Common myeloid progenitor, CD34-positive (primary cell): ENCODE results near the gene WNT8B. TPM values are rescaled to one million over a fixed set of nuclear protein-coding genes. Genes with fewer than 3 reads are reported as not detected.
A peak's percentile ranks its signal among the peaks of the same experiment; 100 is the strongest.

Experiments used
- CTCF ChIA-PET: fragments of 350-600 bp; sonication (Branson Sonifier 250); formaldehyde crosslinking; loops from one replicate; lab custom pipeline; 2021; ENCODE audit warnings: antibody characterized with exemption; lab: Charles Lee
- POLR2A ChIA-PET: fragments of 350-600 bp; sonication (Branson Sonifier 250); formaldehyde crosslinking; loops from one replicate; lab custom pipeline; 2021; ENCODE audit warnings: antibody characterized with exemption; lab: Charles Lee
- DNase-seq, 3 donors: peaks; one replicate each; pipeline versions ENCODE4 v3.0.0 to v3.0.0-alpha.2; 2013
- H3K27ac ChIP-seq, 2 experiments: 1 replicate in 1 of 2; 2 replicates in 1 of 2; pipeline ENCODE4 v1.7.0; 2013; ENCODE audit warnings: inconsistent platforms in 2 of 2, low read length in 2 of 2, mild to moderate bottlenecking in 2 of 2, low read depth in 1 of 2, moderate library complexity in 1 of 2; ENCODE audit not compliant: severe bottlenecking in 2 of 2, insufficient read depth in 1 of 2, poor library complexity in 1 of 2
- H3K27me3 ChIP-seq, 5 experiments: replicated peaks in 2 of 5; 1 replicate in 3 of 5; 2 replicates in 2 of 5; pipeline versions ENCODE4 v1.6.1 to v1.7.0; 2013; ENCODE audit warnings: low read length in 4 of 5, mild to moderate bottlenecking in 2 of 5, moderate library complexity in 2 of 5, inconsistent platforms in 1 of 5; ENCODE audit not compliant: insufficient read depth in 5 of 5, control insufficient read depth in 4 of 5
- H3K36me3 ChIP-seq, 4 experiments: 1 replicate in 2 of 4; 2 replicates in 2 of 4; pipeline versions ENCODE4 v1.6.1 to v1.7.0; 2013; ENCODE audit warnings: low read length in 3 of 4, control low read depth in 1 of 4, mild to moderate bottlenecking in 1 of 4; ENCODE audit not compliant: control insufficient read depth in 4 of 4, insufficient read depth in 4 of 4
- H3K4me1 ChIP-seq, 4 experiments: 1 replicate in 3 of 4; 2 replicates in 1 of 4; pipeline versions ENCODE4 v1.6.1 to v1.7.1; 2013; ENCODE audit warnings: low read length in 3 of 4, mild to moderate bottlenecking in 3 of 4, control low read depth in 1 of 4, inconsistent platforms in 1 of 4, moderate library complexity in 1 of 4; ENCODE audit not compliant: control insufficient read depth in 4 of 4, insufficient read depth in 4 of 4; ENCODE audit errors: control extremely low read depth in 1 of 4
- H3K4me3 ChIP-seq, 7 experiments: 1 replicate in 4 of 7; 2 replicates in 3 of 7; pipeline versions ENCODE4 v1.5.1 to v1.7.0; 2013; ENCODE audit warnings: mild to moderate bottlenecking in 7 of 7, low read length in 6 of 7, moderate library complexity in 6 of 7, inconsistent platforms in 2 of 7, low read depth in 2 of 7, control low read depth in 1 of 7; ENCODE audit not compliant: insufficient read depth in 4 of 7, control insufficient read depth in 1 of 7; ENCODE audit errors: extremely low read depth in 1 of 7
- H3K9me3 ChIP-seq, 5 experiments: 1 replicate in 4 of 5; 2 replicates in 1 of 5; pipeline versions ENCODE4 v1.6.1 to v1.7.1; 2013; ENCODE audit warnings: low read length in 4 of 5, mild to moderate bottlenecking in 2 of 5, inconsistent platforms in 1 of 5, low read depth in 1 of 5, moderate library complexity in 1 of 5; ENCODE audit not compliant: control insufficient read depth in 4 of 5, insufficient read depth in 2 of 5; ENCODE audit errors: control extremely low read depth in 1 of 5
- WGBS: methylation state at CpG from one replicate; pipeline ENCODE4 v1.1.5; 2013; ENCODE audit not compliant: insufficient coverage; 5-methylcytosine and 5-hydroxymethylcytosine counted together
- polyA plus RNA-seq: library from polyadenylated mRNA; unstranded; fragments of 120-200 nt; gene quantifications from one replicate; pipeline ENCODE4 v1.2.1, GENCODE V29; 2013

The WNT8B gene, protein sequence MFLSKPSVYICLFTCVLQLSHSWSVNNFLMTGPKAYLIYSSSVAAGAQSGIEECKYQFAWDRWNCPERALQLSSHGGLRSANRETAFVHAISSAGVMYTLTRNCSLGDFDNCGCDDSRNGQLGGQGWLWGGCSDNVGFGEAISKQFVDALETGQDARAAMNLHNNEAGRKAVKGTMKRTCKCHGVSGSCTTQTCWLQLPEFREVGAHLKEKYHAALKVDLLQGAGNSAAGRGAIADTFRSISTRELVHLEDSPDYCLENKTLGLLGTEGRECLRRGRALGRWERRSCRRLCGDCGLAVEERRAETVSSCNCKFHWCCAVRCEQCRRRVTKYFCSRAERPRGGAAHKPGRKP
- polyA plus RNA-seq, result 0.03 TPM

DNA sequence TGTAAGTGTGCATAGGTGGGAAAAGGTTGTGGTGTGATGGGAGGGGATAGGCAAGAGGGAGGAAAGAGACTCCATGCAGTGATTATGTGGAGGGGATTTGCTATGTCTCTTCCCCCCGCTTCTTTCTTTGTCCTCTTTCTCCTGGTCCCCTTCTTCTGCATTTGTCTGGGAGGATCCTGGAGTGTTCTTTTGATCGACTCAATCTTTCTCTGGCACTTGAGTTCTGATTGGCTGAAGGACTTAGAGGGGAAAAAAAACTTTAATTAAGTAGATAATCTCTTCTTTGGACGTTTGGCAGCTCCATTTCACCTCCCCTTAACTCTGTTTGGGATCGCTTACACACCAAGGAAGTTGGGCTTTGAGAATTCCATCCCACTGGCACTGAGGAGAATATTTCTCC is at the start of gene WNT8B:
WNT8B (plus strand) TSS at position 301 of the 400 bp plus-strand sequence. CDS start 160 bp downstream, outside the sequence.
- Histone ChIP-seq H3K27ac (no peak within 1 kb of the TSS), H3K27me3 (peaks cover 0 to 19% (median 10%) of the 10 kb centered on the region in 5 experiments), H3K4me3 (no peak within 1 kb of the TSS), H3K36me3 (no peaks in the 10 kb centered on the region), H3K4me1 (no peaks in the 10 kb centered on the region), H3K9me3 (no peaks in the 10 kb centered on the region)
- POLR2A ChIA-PET, result no interaction called here
- 100% methylated on average over 1 of the region's 4 CpGs for WGBS
- DNase-seq, result no peak
- CTCF ChIA-PET, result interaction anchor here (1.5 kb wide), 1 partner anchor 20 kb away, joined by 6 read pairs; no protein-coding TSS in a partner anchor

DNA sequence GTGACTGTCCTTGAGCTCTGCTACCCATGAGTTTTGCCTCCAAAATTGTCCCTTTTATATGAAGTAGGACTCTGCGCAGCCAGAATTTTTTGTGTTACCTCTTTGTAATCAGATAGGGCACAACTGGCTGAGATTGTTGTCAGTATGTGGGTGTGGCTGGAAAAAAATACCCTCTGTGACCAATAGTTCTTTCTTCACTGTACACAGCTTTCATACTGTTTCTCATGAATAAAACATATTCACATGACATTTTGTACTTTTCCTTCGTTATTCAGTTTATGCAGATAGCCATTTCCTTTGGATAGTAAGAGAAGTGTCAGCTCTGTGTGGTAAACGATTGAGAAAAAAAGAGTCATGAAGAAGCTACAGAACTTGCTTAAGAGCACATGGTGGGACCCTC is 49.6 kb upstream of the WNT8B start:
- POLR2A ChIA-PET, result no interaction called here
- no peak overlapping the region for H3K4me3 ChIP-seq
- no peak overlapping the region for H3K27ac ChIP-seq
- no peaks in the 10 kb centered on the region for H3K4me1 ChIP-seq
- no peaks in the 10 kb centered on the region for H3K36me3 ChIP-seq
- no peaks in the 10 kb centered on the region for H3K27me3 ChIP-seq
- no peaks in the 10 kb centered on the region for H3K9me3 ChIP-seq
- CTCF ChIA-PET, result interaction anchor here (1.1 to 2.0 kb wide), 3 partner anchors 9 to 76 kb away, joined by 4 to 6 read pairs (median 6); no protein-coding TSS in a partner anchor
- WGBS, result 81% methylated on average over 3 of the region's 3 CpGs
- DNase-seq, result no peak

DNA sequence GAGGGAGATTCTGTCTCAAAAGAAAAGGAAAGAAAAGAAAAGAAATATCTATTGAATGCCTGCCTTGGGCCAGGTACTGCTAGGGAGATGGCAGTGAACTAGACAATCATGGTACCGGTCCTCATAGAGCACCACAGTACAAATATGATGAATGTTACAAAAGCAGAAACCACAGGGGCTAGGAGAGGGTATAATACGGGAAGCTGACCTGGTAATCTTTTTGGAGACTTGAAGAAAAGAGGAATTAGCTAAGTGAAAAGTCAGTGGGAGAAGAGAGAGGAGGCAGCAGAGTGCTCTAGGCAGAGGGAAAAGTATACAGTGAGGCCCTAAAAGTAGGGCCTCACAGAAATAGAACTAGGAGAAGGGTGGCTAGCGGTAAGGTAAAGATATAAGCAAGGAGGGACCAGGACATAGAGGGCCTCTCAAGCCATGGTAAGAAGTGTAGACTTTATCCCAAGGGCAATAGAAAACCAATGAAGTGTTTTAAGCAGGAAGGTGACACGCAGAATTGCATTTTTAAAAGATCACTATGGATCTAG is 42.8 kb upstream of the WNT8B start:
- Histone ChIP-seq H3K27ac (no peak overlapping the region), H3K36me3 (no peaks in the 10 kb centered on the region), H3K4me3 (no peak overlapping the region), H3K27me3 (no peaks in the 10 kb centered on the region), H3K4me1 (peaks cover 0 to 5% (median 0%) of the 10 kb centered on the region in 4 experiments), H3K9me3 (no peaks in the 10 kb centered on the region)
- WGBS, result 70% methylated on average over 3 of the region's 4 CpGs
- peak in 2 of 3 donors; percentile 11 to 12 for DNase-seq
- ChIA-PET CTCF (interaction anchor here (1.2 to 1.8 kb wide), 3 partner anchors 10 to 79 kb away, joined by 3 to 4 read pairs (median 4); no protein-coding TSS in a partner anchor), POLR2A (interaction anchor here (0.6 kb wide), 1 partner anchor 17 kb away, joined by 3 read pairs; no protein-coding TSS in a partner anchor)

DNA sequence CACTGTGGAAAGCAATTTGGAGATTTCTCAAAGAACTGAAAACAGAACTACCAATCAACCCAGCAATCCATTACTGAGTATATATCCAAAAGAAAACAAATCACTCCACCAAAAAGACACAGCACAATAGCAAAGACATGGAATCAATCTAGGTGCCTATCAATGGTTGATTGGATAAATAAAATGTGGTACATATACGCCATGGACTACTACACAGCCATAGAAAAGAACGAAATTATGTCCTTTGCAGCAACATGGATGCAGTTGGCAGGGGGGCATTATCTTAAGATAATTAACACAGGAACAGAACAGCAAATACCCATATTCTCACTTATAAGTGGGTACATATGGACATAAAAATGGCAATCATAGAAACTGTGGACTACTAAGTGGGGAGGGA is 35.4 kb upstream of the WNT8B start:
- ChIA-PET POLR2A (no interaction called here), CTCF (no interaction called here)
- Histone ChIP-seq H3K4me1 (no peaks in the 10 kb centered on the region), H3K27me3 (no peaks in the 10 kb centered on the region), H3K4me3 (no peak overlapping the region), H3K9me3 (no peaks in the 10 kb centered on the region), H3K27ac (no peak overlapping the region), H3K36me3 (no peaks in the 10 kb centered on the region)
- no peak for DNase-seq
- no CpG with 5 or more reads among the region's 2 CpGs for WGBS

DNA sequence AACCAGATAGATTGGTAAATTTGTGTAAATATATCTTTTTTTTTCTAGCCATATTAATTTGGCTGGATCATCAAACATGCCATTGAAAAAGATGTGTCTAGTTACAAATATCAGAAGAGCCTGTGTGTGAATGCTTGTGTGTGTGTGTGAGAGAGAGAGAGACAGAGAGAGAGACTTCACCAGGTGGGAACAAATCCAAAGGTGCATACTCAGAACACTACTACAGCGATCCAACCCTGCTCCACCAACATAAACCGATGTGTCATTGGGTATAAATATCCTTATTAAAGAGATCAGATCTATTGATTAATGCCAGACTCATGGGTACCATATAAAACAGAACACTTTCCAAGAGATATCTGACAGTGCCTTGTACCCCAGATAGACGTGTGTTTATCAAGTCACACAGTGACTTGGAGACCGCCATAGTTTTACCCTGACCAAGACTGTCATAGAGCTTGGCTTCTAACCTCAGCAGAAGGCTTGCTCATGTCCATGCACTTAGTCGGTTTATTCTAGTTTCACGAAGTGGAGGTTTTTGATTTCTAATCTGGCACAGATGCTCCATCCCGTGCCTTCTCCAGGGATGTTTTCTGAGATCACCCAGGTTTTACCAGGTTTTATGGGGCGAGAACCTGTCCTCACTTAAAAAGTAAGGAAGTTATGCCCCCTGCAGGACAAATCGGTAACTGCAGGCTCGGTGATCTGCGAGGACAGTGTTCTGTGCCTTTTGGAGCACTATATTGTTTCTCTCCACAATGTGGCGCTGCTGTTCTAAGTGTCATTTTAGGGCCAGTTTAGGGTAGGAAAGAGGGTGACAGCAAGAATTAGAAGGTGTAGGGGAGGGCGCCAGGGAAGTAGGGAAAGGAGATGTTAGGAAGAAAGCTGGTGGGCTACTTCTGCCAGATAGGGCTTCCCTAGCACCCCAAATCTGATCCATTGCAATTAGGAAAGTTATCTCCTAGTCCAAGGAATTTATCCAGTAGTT is 29.3 kb upstream of the WNT8B start:
- no peak overlapping the region for H3K27ac ChIP-seq
- ChIA-PET CTCF (interaction anchor here (0.7 to 6.3 kb wide), 26 partner anchors 9 to 445 kb away, joined by 3 to 247 read pairs (median 5); partner anchors contain the start of genes PKD2L1 and SCD), POLR2A (no interaction called here)
- no peaks in the 10 kb centered on the region for H3K4me1 ChIP-seq
- no peak overlapping the region for H3K4me3 ChIP-seq
- H3K36me3 ChIP-seq, result no peaks in the 10 kb centered on the region
- WGBS, result 12% methylated on average over 11 of the region's 13 CpGs
- DNase-seq, result peak; percentile 91 to 97 (median 92)
- no peaks in the 10 kb centered on the region for H3K9me3 ChIP-seq
- no peaks in the 10 kb centered on the region for H3K27me3 ChIP-seq

DNA sequence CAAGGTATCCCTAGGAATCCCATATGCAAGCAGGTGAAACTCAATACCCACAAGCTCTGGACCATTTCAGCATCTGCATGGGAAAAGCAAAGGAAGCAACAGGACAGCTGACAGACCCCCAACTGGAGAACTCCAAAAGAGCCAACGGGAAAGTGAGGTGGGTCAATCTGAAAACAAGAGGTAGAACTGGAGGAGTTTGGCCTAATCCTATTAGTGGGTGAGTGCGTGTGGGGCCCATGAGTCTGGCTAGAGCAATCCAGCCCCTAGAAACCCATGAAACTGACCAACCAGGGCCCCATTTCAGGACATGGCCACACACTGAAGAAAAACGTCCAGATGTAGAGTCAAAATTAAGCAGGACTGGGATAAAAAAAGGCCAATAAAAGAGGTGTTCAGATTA is 26.6 kb upstream of the WNT8B start:
- no peak overlapping the region for H3K27ac ChIP-seq
- ChIA-PET CTCF (interaction anchor here (1.0 kb wide), 1 partner anchor 75 kb away, joined by 4 read pairs; no protein-coding TSS in a partner anchor), POLR2A (no interaction called here)
- DNase-seq, result no peak
- no peaks in the 10 kb centered on the region for H3K4me1 ChIP-seq
- H3K36me3 ChIP-seq, result no peaks in the 10 kb centered on the region
- 100% methylated on average over 2 of the region's 3 CpGs for WGBS
- H3K27me3 ChIP-seq, result peaks cover 0 to 2% (median 0%) of the 10 kb centered on the region in 5 experiments
- H3K4me3 ChIP-seq, result no peak overlapping the region
- no peaks in the 10 kb centered on the region for H3K9me3 ChIP-seq
